Stimulated activated CD8-positive, alpha-beta memory T cell treated with anti-CD3 and anti-CD28 coated beads, Interleukin-2, amount 100 ng/mL, for 48 hours (primary cell): ENCODE results near the gene BEST2.
A peak's percentile ranks its signal among the peaks of the same experiment; 100 is the strongest.
"Not testable (repeated sequence)": the region's sequence is repeated elsewhere in the genome, so short reads cannot be mapped to it uniquely, and the experiment has no call there.

ENCODE experiments used
- DNase-seq, 2 donors: peaks; one replicate each; pipeline ENCODE4 v3.0.0-alpha.2; 2020; ENCODE audit warnings: low read depth in 2 of 2

BEST2 gene

GRCh38 chr19:12787458-12787857 lies 35.9 kb downstream of the BEST2 start:
- no peak for DNase-seq

GRCh38 chr19:12788042-12788681 lies 36.6 kb downstream of the BEST2 start:
- no peak for DNase-seq

- no peak for DNase-seq
These were observed 37.1 kb downstream of the BEST2 start for GRCh38 chr19:12788682-12789097.

GRCh38 chr19:12789098-12789903 lies 37.7 kb downstream of the BEST2 start:
- DNase-seq = no peak

- DNase-seq = peak; percentile 97 to 99
These were observed 38.5 kb downstream of the BEST2 start for GRCh38 chr19:12789904-12790619.

- DNase-seq = no peak
These were observed 39.2 kb downstream of the BEST2 start for GRCh38 chr19:12790628-12791344.

GRCh38 chr19:12791345-12792050 lies 39.9 kb downstream of the BEST2 start, which contains the start of gene JUNB:
TSS of gene JUNB (plus strand) at chr19:12791486. CDS start at chr19:12791772, 286 bp downstream.
- DNase-seq = peak; percentile 94 to 95

- DNase-seq = peak; percentile 53 to 59
These were observed 40.7 kb downstream of the BEST2 start for GRCh38 chr19:12792051-12792852.

GRCh38 chr19:12792853-12793289 lies 41.3 kb downstream of the BEST2 start:
- DNase-seq = no peak

- DNase-seq = peak; percentile 88 to 91
These were observed 42.0 kb downstream of the BEST2 start for GRCh38 chr19:12793290-12794195.

GRCh38 chr19:12794196-12794941 lies 42.8 kb downstream of the BEST2 start:
- no peak for DNase-seq

- DNase-seq = no peak
These were observed 43.4 kb downstream of the BEST2 start for GRCh38 chr19:12794971-12795381.

GRCh38 chr19:12796146-12797071 lies 44.8 kb downstream of the BEST2 start:
- peak in 1 of 2 donors; percentile 62 for DNase-seq

GRCh38 chr19:12797141-12797587 lies 45.6 kb downstream of the BEST2 start:
- no peak for DNase-seq

- not testable (repeated sequence) for DNase-seq
These were observed 46.0 kb downstream of the BEST2 start for GRCh38 chr19:12797607-12798006.

GRCh38 chr19:12799742-12800465 lies 48.3 kb downstream of the BEST2 start:
- DNase-seq = no peak

- no peak for DNase-seq
These were observed 48.8 kb downstream of the BEST2 start for GRCh38 chr19:12800466-12800770.
